Trophoblast cell (in vitro differentiated cells and primary cell): ENCODE results near the gene CTNNA3.
A peak's percentile ranks its signal among the peaks of the same experiment; 100 is the strongest.

Experiments used
- DNase-seq, 2 donors: peaks; one replicate each; pipeline ENCODE4 v3.0.0-alpha.2; 2016
- H2AFZ ChIP-seq: 2 replicates; pipeline ENCODE4 v1.6.1; 2013; ENCODE audit warnings: low read length, moderate library complexity, mild to moderate bottlenecking; ENCODE audit not compliant: insufficient read depth, poor library complexity
- H2AK5ac ChIP-seq: 2 replicates; pipeline ENCODE4 v1.6.1; 2013; ENCODE audit warnings: mild to moderate bottlenecking, low read length
- H2BK120ac ChIP-seq: 2 replicates; pipeline ENCODE4 v1.6.1; 2013; ENCODE audit warnings: low read length, mild to moderate bottlenecking, moderate library complexity; ENCODE audit not compliant: insufficient read depth, poor library complexity
- H2BK12ac ChIP-seq: 2 replicates; pipeline ENCODE4 v1.6.1; 2013; ENCODE audit warnings: mild to moderate bottlenecking, low read length, moderate library complexity
- H2BK5ac ChIP-seq: 2 replicates; pipeline ENCODE4 v1.6.1; 2013; ENCODE audit warnings: low read length, low read depth, moderate library complexity, mild to moderate bottlenecking; ENCODE audit not compliant: poor library complexity
- H3K14ac ChIP-seq: 2 replicates; pipeline ENCODE4 v1.6.1; 2013; ENCODE audit warnings: mild to moderate bottlenecking, low read length
- H3K18ac ChIP-seq: 2 replicates; pipeline ENCODE4 v1.6.1; 2013; ENCODE audit warnings: mild to moderate bottlenecking, low read length
- H3K23ac ChIP-seq: 2 replicates; pipeline ENCODE4 v1.6.1; 2013; ENCODE audit warnings: low read length
- H3K27ac ChIP-seq: 2 replicates; pipeline ENCODE4 v1.5.1; 2013; ENCODE audit warnings: low read depth, mild to moderate bottlenecking, inconsistent platforms, low read length, moderate library complexity
- H3K27me3 ChIP-seq: 2 replicates; pipeline ENCODE4 v1.6.1; 2013; ENCODE audit warnings: inconsistent platforms, mild to moderate bottlenecking, low read length, moderate library complexity; ENCODE audit not compliant: insufficient read depth
- H3K36me3 ChIP-seq, 2 experiments: 1 replicate in 1 of 2; 2 replicates in 1 of 2; pipeline ENCODE4 v1.6.1; 2013; ENCODE audit warnings: low read length in 2 of 2, mild to moderate bottlenecking in 2 of 2, moderate library complexity in 1 of 2; ENCODE audit not compliant: insufficient read depth in 2 of 2, control insufficient read depth in 1 of 2
- H3K4ac ChIP-seq: 2 replicates; pipeline ENCODE4 v1.6.1; 2013; ENCODE audit warnings: low read depth, mild to moderate bottlenecking, low read length, moderate library complexity
- H3K4me1 ChIP-seq, 2 experiments: 1 replicate in 1 of 2; 2 replicates in 1 of 2; pipeline ENCODE4 v1.6.1; 2013; ENCODE audit warnings: low read length in 2 of 2, mild to moderate bottlenecking in 2 of 2, moderate library complexity in 1 of 2; ENCODE audit not compliant: insufficient read depth in 2 of 2, control insufficient read depth in 1 of 2
- H3K4me2 ChIP-seq: 2 replicates; pipeline ENCODE4 v1.6.1; 2013; ENCODE audit warnings: inconsistent platforms, mild to moderate bottlenecking, low read length, moderate library complexity
- H3K4me3 ChIP-seq: 2 replicates; pipeline ENCODE4 v1.5.1; 2013; ENCODE audit warnings: mild to moderate bottlenecking, low read depth, low read length, inconsistent platforms
- H3K79me1 ChIP-seq: one replicate; pipeline ENCODE4 v1.6.1; 2013; ENCODE audit warnings: low read length
- H3K79me2 ChIP-seq: 2 replicates; pipeline ENCODE4 v1.6.1; 2013; ENCODE audit warnings: low read length, mild to moderate bottlenecking; ENCODE audit not compliant: control insufficient read depth, insufficient read depth, poor library complexity
- H3K9ac ChIP-seq: 2 replicates; pipeline ENCODE4 v1.6.1; 2013; ENCODE audit warnings: mild to moderate bottlenecking, low read length
- H3K9me3 ChIP-seq: 2 replicates; pipeline ENCODE4 v1.6.1; 2013; ENCODE audit warnings: low read depth, mild to moderate bottlenecking, control low read depth, inconsistent platforms, low read length; ENCODE audit not compliant: insufficient read depth
- H4K12ac ChIP-seq: 2 replicates; pipeline ENCODE4 v1.6.1; 2013; ENCODE audit warnings: low read depth, mild to moderate bottlenecking, low read length, moderate library complexity
- H4K8ac ChIP-seq: 2 replicates; pipeline ENCODE4 v1.6.1; 2013; ENCODE audit warnings: low read depth, mild to moderate bottlenecking, low read length, moderate library complexity
- H4K91ac ChIP-seq: one replicate; pipeline ENCODE4 v1.6.1; 2013; ENCODE audit warnings: low read depth, mild to moderate bottlenecking, low read length, moderate library complexity
- WGBS: extraction: QIAGEN DNeasy Blood & Tissue Kit; methylation state at CpG from one replicate; pipeline ENCODE4 v1.1.7; 2013; ENCODE audit warnings: missing lambda C conversion rate; ENCODE audit not compliant: insufficient read length, insufficient coverage; ENCODE audit errors: extremely low coverage; 5-methylcytosine and 5-hydroxymethylcytosine counted together

Gene CTNNA3

GRCh38 chr10:66755474-66755873 lies 940.5 kb downstream of the CTNNA3 start:
- Histone ChIP-seq H3K27me3 (no peaks in the 10 kb centered on the region), H3K23ac (no peak overlapping the region), H3K79me1 (no peaks in the 10 kb centered on the region), H3K4me2 (no peak overlapping the region), H3K4me3 (no peak overlapping the region), H3K14ac (no peak overlapping the region), H3K9me3 (no peaks in the 10 kb centered on the region), H3K4me1 (no peaks in the 10 kb centered on the region), H3K79me2 (no peaks in the 10 kb centered on the region), H3K27ac (no peak overlapping the region), H4K8ac (no peak overlapping the region), H2AK5ac (no peak overlapping the region), H2BK5ac (no peak overlapping the region), H2AFZ (no peak overlapping the region), H3K36me3 (no peaks in the 10 kb centered on the region), H3K9ac (no peak overlapping the region), H3K4ac (no peak overlapping the region), H4K12ac (no peak overlapping the region), H4K91ac (no peak overlapping the region), H3K18ac (no peak overlapping the region), H2BK12ac (no peak overlapping the region), H2BK120ac (no peak overlapping the region)
- no CpG with 5 or more reads among the region's 3 CpGs for WGBS
- no peak for DNase-seq

- Histone ChIP-seq H2AFZ (no peak overlapping the region), H4K12ac (no peak overlapping the region), H2BK5ac (no peak overlapping the region), H4K8ac (no peak overlapping the region), H3K9me3 (no peaks in the 10 kb centered on the region), H3K79me1 (no peaks in the 10 kb centered on the region), H3K4me2 (no peak overlapping the region), H3K4ac (no peak overlapping the region), H3K23ac (no peak overlapping the region), H2AK5ac (no peak overlapping the region), H3K36me3 (no peaks in the 10 kb centered on the region), H3K18ac (no peak overlapping the region), H3K4me3 (no peak overlapping the region), H3K4me1 (peaks cover 0 to 2% of the 10 kb centered on the region in 2 experiments), H3K27ac (no peak overlapping the region), H2BK12ac (no peak overlapping the region), H3K14ac (no peak overlapping the region), H3K9ac (no peak overlapping the region), H3K79me2 (no peaks in the 10 kb centered on the region), H2BK120ac (no peak overlapping the region), H3K27me3 (no peaks in the 10 kb centered on the region), H4K91ac (no peak overlapping the region)
- no CpG with 5 or more reads among the region's 1 CpG for WGBS
- DNase-seq = no peak
Measured at GRCh38 chr10:66752714-66753113, 943.3 kb downstream of the CTNNA3 start.

- H3K27me3 ChIP-seq = no peaks in the 10 kb centered on the region
- H4K12ac ChIP-seq = no peak overlapping the region
- no peak overlapping the region for H3K4me3 ChIP-seq
- no peaks in the 10 kb centered on the region for H3K79me2 ChIP-seq
- no peak overlapping the region for H3K9ac ChIP-seq
- no peak overlapping the region for H4K8ac ChIP-seq
- DNase-seq = no peak
- H3K4me2 ChIP-seq = no peak overlapping the region
- no peak overlapping the region for H3K27ac ChIP-seq
- H2BK12ac ChIP-seq = no peak overlapping the region
- H3K4me1 ChIP-seq = peaks cover 0 to 2% of the 10 kb centered on the region in 2 experiments
- no peak overlapping the region for H2BK5ac ChIP-seq
- no peak overlapping the region for H2AK5ac ChIP-seq
- no peak overlapping the region for H4K91ac ChIP-seq
- no peak overlapping the region for H3K23ac ChIP-seq
- H3K4ac ChIP-seq = no peak overlapping the region
- H3K18ac ChIP-seq = no peak overlapping the region
- no peak overlapping the region for H2AFZ ChIP-seq
- no peaks in the 10 kb centered on the region for H3K9me3 ChIP-seq
- H2BK120ac ChIP-seq = no peak overlapping the region
- no peaks in the 10 kb centered on the region for H3K36me3 ChIP-seq
- no peak overlapping the region for H3K14ac ChIP-seq
- H3K79me1 ChIP-seq = no peaks in the 10 kb centered on the region
- no CpG with 5 or more reads among the region's 1 CpG for WGBS
Measured at GRCh38 chr10:66748217-66748616, 947.8 kb downstream of the CTNNA3 start.

GRCh38 chr10:66747451-66747850 lies 948.5 kb downstream of the CTNNA3 start:
- H2AFZ ChIP-seq = no peak overlapping the region
- no peak overlapping the region for H3K23ac ChIP-seq
- H4K12ac ChIP-seq = no peak overlapping the region
- no peak overlapping the region for H2BK5ac ChIP-seq
- no peaks in the 10 kb centered on the region for H3K36me3 ChIP-seq
- peaks cover 0 to 2% of the 10 kb centered on the region in 2 experiments for H3K4me1 ChIP-seq
- no peak overlapping the region for H3K9ac ChIP-seq
- H3K79me1 ChIP-seq = no peaks in the 10 kb centered on the region
- no peaks in the 10 kb centered on the region for H3K79me2 ChIP-seq
- H3K4me2 ChIP-seq = no peak overlapping the region
- no peak overlapping the region for H3K14ac ChIP-seq
- no peak overlapping the region for H2BK120ac ChIP-seq
- H3K27ac ChIP-seq = no peak overlapping the region
- no peak overlapping the region for H3K4ac ChIP-seq
- no peak overlapping the region for H2AK5ac ChIP-seq
- H3K9me3 ChIP-seq = no peaks in the 10 kb centered on the region
- no peaks in the 10 kb centered on the region for H3K27me3 ChIP-seq
- no peak overlapping the region for H3K18ac ChIP-seq
- no peak overlapping the region for H4K91ac ChIP-seq
- no peak overlapping the region for H4K8ac ChIP-seq
- peak; percentile 56 to 89 for DNase-seq
- H2BK12ac ChIP-seq = no peak overlapping the region
- WGBS = no CpG with 5 or more reads among the region's 2 CpGs
- no peak overlapping the region for H3K4me3 ChIP-seq
